GM12891 (cell line): Measurements from ENCODE around the gene PGLYRP4.

Experiments used
- DNase-seq: peaks from one replicate; pipeline ENCODE4 v3.0.0; 2011; ENCODE audit warnings: low spot score; ENCODE audit not compliant: insufficient read length
- FAIRE-seq: peaks from 2 replicates; lab custom pipeline; 2011; peaks lifted over from hg19 to GRCh38; lab: Jason Lieb, UNC
- PAX5 ChIP-seq: IDR thresholded peaks from 2 replicates; pipeline ENCODE4 v1.6.1; 2011; ENCODE audit warnings: low read length, moderate library complexity, mild to moderate bottlenecking; ENCODE audit not compliant: insufficient read depth, severe bottlenecking
- POLR2A ChIP-seq: IDR thresholded peaks from 2 replicates; pipeline ENCODE4 v1.6.1; 2011; ENCODE audit warnings: low read depth, low read length, control low read depth
- POLR2AphosphoS5 ChIP-seq: IDR thresholded peaks from 2 replicates; pipeline ENCODE4 v1.6.1; 2011; ENCODE audit warnings: low read depth, low read length, control low read depth
- POU2F2 ChIP-seq: IDR thresholded peaks from 2 replicates; pipeline ENCODE4 v1.6.1; 2011; ENCODE audit warnings: low read depth, mild to moderate bottlenecking, control low read depth, low read length, moderate library complexity
- SPI1 ChIP-seq: IDR thresholded peaks from 2 replicates; pipeline ENCODE4 v1.6.1; 2011; ENCODE audit warnings: low read depth, low read length, control low read depth
- TAF1 ChIP-seq: IDR thresholded peaks from 2 replicates; pipeline ENCODE4 v1.6.1; 2011; ENCODE audit warnings: low read depth, low read length, control low read depth

The PGLYRP4 gene

DNA sequence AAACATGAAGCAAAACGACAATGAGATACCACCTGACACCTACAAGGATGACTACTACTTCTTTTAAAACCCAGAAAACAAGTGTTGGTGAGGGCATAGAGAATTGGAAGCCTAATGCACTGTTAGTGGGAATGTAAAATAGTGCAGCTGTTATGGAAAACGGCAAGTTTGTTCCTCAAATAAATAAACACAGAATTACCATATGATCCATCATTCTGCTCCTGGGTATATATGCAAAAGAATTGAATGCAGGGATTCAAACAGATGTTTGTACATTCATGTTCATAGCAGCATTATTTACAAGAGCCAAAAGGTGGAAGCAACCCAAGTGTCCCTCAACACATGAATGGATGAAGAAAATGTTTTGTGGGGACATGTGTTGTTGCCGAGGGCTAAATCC is 43.6 kb upstream of the PGLYRP4 start:
- DNase-seq (no peak), FAIRE-seq (no peak)
- no peak for TF ChIP-seq POU2F2
- TF ChIP-seq PAX5: no peak
- TF ChIP-seq TAF1: no peak
- TF ChIP-seq POLR2AphosphoS5: no peak
- TF ChIP-seq POLR2A: no peak
- no peak for TF ChIP-seq SPI1

DNA sequence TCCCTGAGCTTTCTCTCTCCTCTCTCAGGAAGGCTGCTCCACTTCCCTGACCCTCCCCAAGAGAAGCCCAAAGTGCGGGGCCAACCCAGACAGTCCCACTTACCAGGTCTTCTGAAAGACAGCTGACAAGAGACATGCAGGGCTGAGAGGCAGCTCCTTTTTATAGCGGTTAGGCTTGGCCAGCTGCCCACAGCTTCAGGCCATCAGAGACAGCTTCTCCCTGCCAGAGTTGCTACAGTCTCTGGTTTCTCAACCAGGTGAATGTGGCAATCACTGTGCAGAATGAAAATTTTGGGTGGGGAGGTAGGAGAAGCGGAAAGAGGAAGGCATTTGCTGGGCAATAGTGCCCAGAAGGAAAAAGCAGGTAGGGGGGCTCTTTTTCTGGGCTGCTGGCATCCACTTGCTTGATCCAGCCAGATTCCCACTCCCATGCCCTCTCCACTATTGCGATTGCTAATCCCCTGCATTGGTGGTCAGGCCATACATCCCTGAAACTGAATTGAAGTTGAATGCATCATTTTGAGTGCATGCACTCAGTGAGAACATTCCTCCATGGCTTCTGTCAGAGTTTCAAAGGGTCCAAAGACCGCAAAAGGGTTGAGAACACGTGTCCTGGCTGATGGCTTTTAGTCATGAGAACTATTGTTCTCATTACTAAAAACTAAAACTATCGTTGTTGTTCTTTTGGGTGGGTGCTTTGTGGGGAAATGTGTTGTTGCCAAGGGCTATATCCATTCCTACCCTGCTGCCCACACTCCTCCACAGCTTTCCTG is 42.5 kb upstream of the PGLYRP4 start, which contains the start of gene S100A8:
Gene S100A8, minus strand, starts transcription at position 136 of the 773 bp plus-strand sequence. CDS start 538 bp downstream, outside the sequence.
- no peak for DNase-seq
- no peak for FAIRE-seq
- TF ChIP-seq POU2F2 (no peak), PAX5 (no peak), SPI1 (no peak), POLR2A (no peak), TAF1 (no peak), POLR2AphosphoS5 (no peak)

DNA sequence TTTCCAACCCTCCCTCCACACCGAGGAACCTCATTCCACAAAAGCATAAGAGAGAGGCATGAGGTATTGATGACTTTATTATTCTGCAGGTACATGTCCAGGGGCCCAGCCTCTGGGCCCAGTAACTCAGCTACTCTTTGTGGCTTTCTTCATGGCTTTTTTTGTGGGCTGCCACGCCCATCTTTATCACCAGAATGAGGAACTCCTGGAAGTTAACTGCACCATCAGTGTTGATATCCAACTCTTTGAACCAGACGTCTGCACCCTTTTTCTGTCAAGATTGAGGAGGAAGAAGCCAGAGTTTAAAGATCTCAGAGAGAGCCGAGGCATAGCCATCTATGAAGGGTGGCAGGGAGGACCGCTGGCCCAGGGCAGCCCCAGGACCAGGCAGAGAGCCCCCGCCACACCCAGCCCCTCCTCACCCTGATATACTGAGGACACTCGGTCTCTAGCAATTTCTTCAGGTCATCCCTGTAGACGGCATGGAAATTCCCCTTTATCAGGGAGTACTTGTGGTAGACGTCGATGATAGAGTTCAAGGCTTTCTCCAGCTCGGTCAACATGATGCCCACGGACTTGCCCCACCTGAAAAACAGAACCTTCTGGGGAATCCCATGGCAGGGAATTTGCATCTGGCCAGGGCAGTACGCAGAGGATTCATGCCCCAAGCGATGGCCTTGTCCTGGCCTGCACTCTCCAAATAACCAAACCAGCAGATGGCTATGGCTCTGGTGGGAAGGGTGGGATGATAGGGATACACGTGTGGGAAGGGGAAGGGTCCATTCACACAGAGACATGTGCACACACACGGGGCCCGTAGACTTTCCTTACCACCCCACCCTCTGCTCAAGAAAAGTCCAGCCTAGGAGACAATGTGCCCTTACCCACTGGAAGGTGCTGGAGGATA is 41.6 kb upstream of the PGLYRP4 start:
- TF ChIP-seq POU2F2: no peak
- TF ChIP-seq POLR2AphosphoS5: no peak
- no peak for TF ChIP-seq POLR2A
- TF ChIP-seq TAF1: no peak
- TF ChIP-seq SPI1: no peak
- no peak for TF ChIP-seq PAX5
- FAIRE-seq: no peak
- DNase-seq: no peak

DNA sequence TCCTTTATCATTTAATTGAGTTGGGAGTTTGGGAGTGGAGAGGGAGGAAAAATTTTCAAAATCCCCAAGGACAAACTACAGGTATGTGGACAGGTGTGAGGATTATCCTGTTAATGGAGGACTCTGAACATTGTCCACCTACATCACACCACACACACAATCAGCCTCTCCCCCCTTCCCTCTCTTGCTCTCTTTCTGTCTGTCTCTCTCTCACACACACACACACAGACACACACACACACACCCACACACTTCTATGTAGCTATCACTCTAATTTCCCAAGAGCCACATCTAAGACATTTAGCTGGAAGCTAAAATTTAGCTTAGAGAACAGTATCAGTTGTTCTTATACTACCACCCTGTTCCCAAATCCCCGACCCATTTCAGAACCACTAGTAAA is 40.8 kb upstream of the PGLYRP4 start:
- TF ChIP-seq POU2F2 (no peak), TAF1 (no peak), POLR2AphosphoS5 (no peak), PAX5 (no peak), POLR2A (no peak), SPI1 (no peak)
- FAIRE-seq (no peak), DNase-seq (no peak)

DNA sequence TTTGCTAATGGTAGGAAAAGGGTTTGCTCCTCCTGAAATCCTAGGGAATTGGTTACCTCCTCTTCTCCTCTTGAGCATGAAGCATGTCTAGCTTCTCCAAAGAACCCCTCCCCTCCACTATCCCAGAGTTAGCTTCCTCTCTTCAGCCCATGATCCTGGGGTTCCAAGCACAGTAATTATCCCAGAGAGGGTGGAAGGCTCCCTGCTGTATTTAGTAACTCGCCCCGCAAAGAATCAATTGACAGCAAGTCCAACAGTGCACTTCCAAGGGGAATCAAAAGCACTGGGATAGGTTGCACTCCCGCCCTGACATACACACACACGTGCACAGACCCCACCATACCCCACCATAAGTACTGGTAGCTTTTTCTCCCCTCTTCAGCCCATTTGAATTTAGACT is 39.1 kb upstream of the PGLYRP4 start:
- DNase-seq: no peak
- no peak for FAIRE-seq
- TF ChIP-seq POLR2AphosphoS5 (no peak), TAF1 (no peak), PAX5 (no peak), SPI1 (no peak), POLR2A (no peak), POU2F2 (no peak)

DNA sequence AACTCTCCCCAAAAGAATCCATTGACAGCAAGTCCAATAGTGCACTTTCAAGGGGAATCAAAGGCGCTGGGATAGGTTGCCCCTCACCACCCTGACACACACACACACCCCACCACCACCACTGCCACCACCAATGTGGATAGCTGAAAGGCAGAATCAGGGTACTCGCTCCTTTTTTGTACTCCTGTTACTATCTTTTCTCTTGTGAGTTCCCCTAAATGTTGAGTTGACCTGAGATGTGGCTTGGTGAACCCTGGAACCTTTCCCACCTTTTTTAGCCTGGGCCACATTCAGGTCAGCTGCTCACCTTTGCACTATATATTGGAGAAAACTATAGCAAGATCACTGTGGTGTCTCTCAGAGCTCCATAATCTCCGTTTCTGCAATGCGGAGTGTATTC is 38.4 kb upstream of the PGLYRP4 start:
- TF ChIP-seq PAX5: no peak
- TF ChIP-seq SPI1: no peak
- no peak for TF ChIP-seq POLR2A
- no peak for DNase-seq
- no peak for FAIRE-seq

DNA sequence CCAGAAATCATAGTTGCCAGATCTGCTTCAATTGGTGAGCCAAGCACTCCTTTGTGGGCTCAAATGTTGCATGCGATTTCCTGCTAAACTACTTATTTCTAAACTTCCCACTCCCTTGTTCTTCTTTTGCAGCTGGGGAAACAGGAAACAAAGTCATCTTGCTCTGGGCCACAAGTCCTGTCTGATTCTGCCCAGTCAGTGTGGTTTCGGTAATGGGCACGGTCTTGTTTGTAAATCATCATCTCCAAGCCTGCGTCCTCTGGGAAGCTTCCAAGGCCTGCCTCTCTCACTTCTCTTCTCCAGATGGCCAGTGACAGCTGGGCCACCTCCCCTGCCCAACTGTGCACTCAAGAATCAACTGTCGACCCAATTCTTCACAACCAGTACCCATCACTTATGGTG is 37.9 kb upstream of the PGLYRP4 start:
- TF ChIP-seq SPI1 (no peak), PAX5 (no peak), POLR2A (no peak), POU2F2 (no peak), TAF1 (no peak), POLR2AphosphoS5 (no peak)
- no peak for FAIRE-seq

DNA sequence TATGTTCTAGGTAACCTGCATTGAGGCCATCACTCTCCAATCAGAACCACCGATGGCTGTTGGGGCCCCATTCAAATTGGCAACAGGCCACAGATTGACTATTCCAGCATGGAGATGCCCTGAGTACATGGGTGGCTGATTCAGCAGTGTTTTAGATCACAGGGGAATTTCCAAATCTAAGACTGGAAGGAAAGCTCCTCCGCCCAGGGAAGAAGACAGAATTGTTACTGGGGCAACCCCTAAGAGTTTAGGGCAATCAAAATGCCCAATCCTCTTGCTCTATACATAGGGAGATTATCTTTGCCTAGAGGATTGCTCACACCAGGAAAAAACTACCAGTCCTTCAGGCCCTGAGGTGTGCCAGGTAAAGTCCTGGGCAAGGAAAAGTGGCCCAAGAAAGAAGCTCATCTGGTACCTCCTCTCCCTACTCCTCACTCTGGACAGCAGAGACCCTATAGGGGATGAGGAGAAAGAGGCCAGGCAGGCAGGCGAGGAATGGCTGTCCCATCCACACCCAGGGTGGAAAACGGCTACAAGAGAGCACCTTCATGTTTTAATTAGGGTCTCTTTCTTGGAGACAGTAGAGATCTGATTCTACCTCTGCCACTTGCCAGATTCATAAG is 36.4 kb upstream of the PGLYRP4 start:
- FAIRE-seq: no peak
- DNase-seq: no peak
- TF ChIP-seq TAF1: no peak
- TF ChIP-seq POLR2AphosphoS5: no peak
- TF ChIP-seq POLR2A: no peak
- TF ChIP-seq POU2F2: no peak
- TF ChIP-seq SPI1: no peak
- no peak for TF ChIP-seq PAX5

More for the DNA sequence above, 37.9 kb upstream of the PGLYRP4 start:
- DNase-seq: no peak

DNA sequence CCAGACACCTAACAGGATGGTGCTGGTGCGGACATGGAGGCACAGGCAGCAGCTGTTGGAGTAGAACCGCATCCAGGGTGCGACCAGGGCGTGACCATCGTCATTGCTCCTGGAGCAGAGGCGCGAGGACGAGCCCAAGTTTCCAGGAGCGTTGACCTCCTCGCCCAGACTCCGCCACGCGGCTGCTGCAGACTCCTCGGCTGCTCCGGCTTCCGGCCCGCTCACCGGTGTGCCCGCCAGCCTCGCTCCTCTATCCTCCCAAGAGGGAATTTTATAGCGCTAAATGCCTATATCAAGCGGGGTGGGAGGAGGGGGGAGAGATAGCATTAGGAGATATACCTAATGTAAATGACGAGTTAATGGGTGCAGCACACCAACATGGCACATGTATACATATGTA is 32.1 kb upstream of the PGLYRP4 start:
- FAIRE-seq (no peak), DNase-seq (no peak)
- TF ChIP-seq TAF1 (no peak), POLR2A (no peak)

DNA sequence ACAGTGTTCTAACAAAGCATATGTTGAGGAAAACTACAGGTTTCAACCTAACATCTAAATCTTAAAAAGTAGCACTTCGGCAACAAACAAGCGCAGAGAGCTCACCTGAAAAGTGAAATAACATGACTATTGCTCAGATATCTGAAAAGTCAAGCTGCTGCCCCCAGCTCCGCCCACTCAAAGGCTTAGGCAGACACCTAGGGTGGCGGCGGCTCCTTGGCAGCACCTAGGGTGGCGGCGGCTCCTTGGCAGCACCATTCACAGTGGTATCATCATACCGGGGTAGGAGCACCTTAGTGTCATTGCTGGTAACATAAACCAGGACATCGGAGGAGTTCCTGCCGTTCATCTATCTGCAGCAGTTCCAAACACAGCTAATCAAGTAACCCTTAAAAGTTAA is 30.9 kb upstream of the PGLYRP4 start:
- FAIRE-seq (no peak), DNase-seq (no peak)
- TF ChIP-seq POLR2AphosphoS5 (no peak), POU2F2 (no peak), SPI1 (no peak), PAX5 (no peak), POLR2A (no peak), TAF1 (no peak)
